Measurements from ENCODE around the gene EFHC1. TPM values are rescaled to one million over a fixed set of nuclear protein-coding genes. Genes with fewer than 3 reads are reported as not detected.

The EFHC1 gene
- total RNA-seq, 4 donors from 2014 or later: 39.4 to 96.5 (median 41.6) TPM

GRCh38 chr6:52558266-52559000 is 138.3 kb downstream of the EFHC1 start:
- H3K27ac ChIP-seq: no peak overlapping the region
- H3K9me3 ChIP-seq: no peaks in the 10 kb centered on the region
- WGBS, 2 donors: 65 to 69% methylated on average over 6 of the region's 6 CpGs
- no peaks in the 10 kb centered on the region for H3K36me3 ChIP-seq
- intact Hi-C loops (cut with DNase I): no loop called here
- H3K4me1 ChIP-seq: peaks cover 24 to 45% of the 10 kb centered on the region in 2 donors
- TF ChIP-seq CTCF (IDR thresholded peaks at IDR 0.05) (no peak), POLR2A (IDR thresholded peaks at IDR 0.05) (no peak)
- H3K27me3 ChIP-seq: no peaks in the 10 kb centered on the region
- DNase-seq: no peak
- no peak overlapping the region for H3K4me3 ChIP-seq (replicated peaks in 1 of 3)

GRCh38 chr6:52560462-52560861 is 140.3 kb downstream of the EFHC1 start:
- no peak for DNase-seq
- 74 to 86% methylated on average over 5 of the region's 5 CpGs for WGBS, 2 donors
- Histone ChIP-seq H3K27me3 (no peaks in the 10 kb centered on the region), H3K9me3 (no peaks in the 10 kb centered on the region), H3K36me3 (no peaks in the 10 kb centered on the region), H3K4me3 (replicated peaks in 1 of 3) (no peak overlapping the region), H3K27ac (no peak overlapping the region), H3K4me1 (peaks cover 19 to 53% of the 10 kb centered on the region in 2 donors)
- intact Hi-C loops (cut with DNase I): no loop called here
- no peak for TF ChIP-seq CTCF (IDR thresholded peaks at IDR 0.05)
- TF ChIP-seq POLR2A (IDR thresholded peaks at IDR 0.05): no peak

GRCh38 chr6:52562911-52563310 is 142.8 kb downstream of the EFHC1 start:
- intact Hi-C loops (cut with DNase I): no loop called here
- 60 to 64% methylated on average over 3 of the region's 3 CpGs for WGBS, 2 donors
- peaks cover 9 to 57% of the 10 kb centered on the region in 2 donors for H3K4me1 ChIP-seq

GRCh38 chr6:52564856-52565255 is 144.7 kb downstream of the EFHC1 start:
- WGBS, 2 donors: 90 to 96% methylated on average over 3 of the region's 3 CpGs
- Histone ChIP-seq H3K27me3 (no peaks in the 10 kb centered on the region), H3K4me1 (peaks cover 26 to 60% of the 10 kb centered on the region in 2 donors), H3K36me3 (no peaks in the 10 kb centered on the region), H3K27ac (no peak overlapping the region), H3K9me3 (no peaks in the 10 kb centered on the region), H3K4me3 (replicated peaks in 1 of 3) (no peak overlapping the region)
- TF ChIP-seq POLR2A (IDR thresholded peaks at IDR 0.05): no peak
- no peak for TF ChIP-seq CTCF (IDR thresholded peaks at IDR 0.05)
- intact Hi-C loops (cut with DNase I): no loop called here
- no peak for DNase-seq

More at GRCh38 chr6:52562911-52563310, 142.8 kb downstream of the EFHC1 start:
- no peak for TF ChIP-seq CTCF (IDR thresholded peaks at IDR 0.05)
- no peak for TF ChIP-seq POLR2A (IDR thresholded peaks at IDR 0.05)
- Histone ChIP-seq H3K27me3 (no peaks in the 10 kb centered on the region), H3K36me3 (no peaks in the 10 kb centered on the region), H3K27ac (no peak overlapping the region), H3K9me3 (no peaks in the 10 kb centered on the region), H3K4me3 (replicated peaks in 1 of 3) (no peak overlapping the region)
- DNase-seq: no peak

DNA sequence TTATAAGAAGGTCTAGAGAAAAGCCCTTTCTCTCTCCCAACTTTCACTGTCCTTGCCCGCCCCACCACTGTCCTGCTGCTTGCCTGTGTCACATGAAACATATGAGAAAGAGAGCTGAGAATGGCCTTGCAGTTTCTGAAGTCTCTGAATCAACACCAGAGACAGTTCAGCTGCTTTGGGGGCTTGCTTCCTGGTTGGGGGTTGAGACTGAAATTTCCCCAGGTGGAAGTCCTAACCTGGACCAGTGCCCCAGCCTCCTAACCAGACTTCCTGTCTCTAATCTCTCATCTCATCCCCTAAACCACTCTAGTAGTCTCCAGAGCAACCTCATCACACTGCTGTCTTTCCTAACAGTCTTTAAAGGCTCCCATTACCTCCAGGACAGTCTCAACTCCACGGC is 146.1 kb downstream of the EFHC1 start:
- intact Hi-C loops (cut with DNase I): no loop called here

More for the DNA sequence above, 146.1 kb downstream of the EFHC1 start:
- no peaks in the 10 kb centered on the region for H3K36me3 ChIP-seq
- no peaks in the 10 kb centered on the region for H3K9me3 ChIP-seq
- no peak overlapping the region for H3K4me3 ChIP-seq (replicated peaks in 1 of 3)
- DNase-seq: no peak
- H3K27me3 ChIP-seq: no peaks in the 10 kb centered on the region
- peaks cover 39 to 71% of the 10 kb centered on the region in 2 donors for H3K4me1 ChIP-seq
- TF ChIP-seq POLR2A (IDR thresholded peaks at IDR 0.05) (no peak), CTCF (IDR thresholded peaks at IDR 0.05) (no peak)
- 84 to 86% methylated on average over 2 of the region's 2 CpGs for WGBS, 2 donors
- peak overlapping the region in 2 of 3 donors; percentile 25 to 33 for H3K27ac ChIP-seq

Data from thyroid gland (tissue), 4 donors.